Measurements from ENCODE around the gene C2orf76. TPM values are rescaled to one million over a fixed set of nuclear protein-coding genes. Genes with fewer than 3 reads are reported as not detected.
A peak's percentile ranks its signal among the peaks of the same experiment; 100 is the strongest.

The C2orf76 gene
- polyA plus RNA-seq, 10 donors = 8.0 to 13.3 (median 10.3) TPM

GRCh38 chr2:119338826-119339561, 27.6 kb downstream of the C2orf76 start:
- no peak for DNase-seq

- DNase-seq = no peak
These were observed 28.4 kb downstream of the C2orf76 start for GRCh38 chr2:119338272-119338671.

- DNase-seq = no peak
These were observed 28.9 kb downstream of the C2orf76 start for GRCh38 chr2:119337749-119338148.

- DNase-seq = no peak
These were observed 32.8 kb downstream of the C2orf76 start for GRCh38 chr2:119333833-119334232.

GRCh38 chr2:119333360-119333759, 33.3 kb downstream of the C2orf76 start:
- no peak for DNase-seq

GRCh38 chr2:119332953-119333352, 33.7 kb downstream of the C2orf76 start:
- DNase-seq = no peak

- no peak for DNase-seq
These were observed 39.2 kb downstream of the C2orf76 start for GRCh38 chr2:119327431-119327830.

- DNase-seq = no peak
These were observed 39.7 kb downstream of the C2orf76 start for GRCh38 chr2:119326938-119327337.

- no peak for DNase-seq
These were observed 41.9 kb downstream of the C2orf76 start for GRCh38 chr2:119324685-119325270.

- no peak for DNase-seq
These were observed 43.2 kb downstream of the C2orf76 start for GRCh38 chr2:119323459-119323858.

GRCh38 chr2:119319593-119319992, 47.0 kb downstream of the C2orf76 start:
- no peak for DNase-seq

- no peak for DNase-seq
These were observed 49.1 kb downstream of the C2orf76 start for GRCh38 chr2:119317554-119317953.

- no peak for DNase-seq
These were observed 50.6 kb downstream of the C2orf76 start for GRCh38 chr2:119316066-119316465.

- peak in 1 of 3 donors; percentile 15 for DNase-seq
These were observed 51.3 kb downstream of the C2orf76 start for GRCh38 chr2:119315241-119315925.

GRCh38 chr2:119311831-119312230, 54.8 kb downstream of the C2orf76 start:
- DNase-seq = no peak

- DNase-seq = peak in 2 of 3 donors; percentile 21 to 32
These were observed 55.3 kb downstream of the C2orf76 start for GRCh38 chr2:119311371-119311770.

- no peak for DNase-seq
These were observed 57.8 kb downstream of the C2orf76 start for GRCh38 chr2:119308793-119309330.

GRCh38 chr2:119307419-119308140, 59.1 kb downstream of the C2orf76 start:
- no peak for DNase-seq

- DNase-seq = no peak
These were observed 60.4 kb downstream of the C2orf76 start for GRCh38 chr2:119306196-119306590.

- DNase-seq = no peak
These were observed 61.0 kb downstream of the C2orf76 start for GRCh38 chr2:119305497-119306195.

- no peak for DNase-seq
These were observed 61.8 kb downstream of the C2orf76 start for GRCh38 chr2:119304847-119305246.
